PC-9 (cell line): ENCODE results near the gene CPTP.

Experiments
- EZH2 ChIP-seq: fragments of 200-600 bp; sonication (generic); IDR thresholded peaks from 2 replicates; pipeline ENCODE4 v1.8.0; 2017; ENCODE audit warnings: antibody characterized with exemption, low read depth
- TF ChIP-seq, protein P1 (sequence below): fragments of 200-600 bp; sonication (generic); conservative IDR thresholded peaks from 2 replicates; pipeline ENCODE4 v1.6.1; 2017; ENCODE audit warnings: mixed run types, antibody characterized with exemption, mild to moderate bottlenecking, moderate library complexity

DNA sequence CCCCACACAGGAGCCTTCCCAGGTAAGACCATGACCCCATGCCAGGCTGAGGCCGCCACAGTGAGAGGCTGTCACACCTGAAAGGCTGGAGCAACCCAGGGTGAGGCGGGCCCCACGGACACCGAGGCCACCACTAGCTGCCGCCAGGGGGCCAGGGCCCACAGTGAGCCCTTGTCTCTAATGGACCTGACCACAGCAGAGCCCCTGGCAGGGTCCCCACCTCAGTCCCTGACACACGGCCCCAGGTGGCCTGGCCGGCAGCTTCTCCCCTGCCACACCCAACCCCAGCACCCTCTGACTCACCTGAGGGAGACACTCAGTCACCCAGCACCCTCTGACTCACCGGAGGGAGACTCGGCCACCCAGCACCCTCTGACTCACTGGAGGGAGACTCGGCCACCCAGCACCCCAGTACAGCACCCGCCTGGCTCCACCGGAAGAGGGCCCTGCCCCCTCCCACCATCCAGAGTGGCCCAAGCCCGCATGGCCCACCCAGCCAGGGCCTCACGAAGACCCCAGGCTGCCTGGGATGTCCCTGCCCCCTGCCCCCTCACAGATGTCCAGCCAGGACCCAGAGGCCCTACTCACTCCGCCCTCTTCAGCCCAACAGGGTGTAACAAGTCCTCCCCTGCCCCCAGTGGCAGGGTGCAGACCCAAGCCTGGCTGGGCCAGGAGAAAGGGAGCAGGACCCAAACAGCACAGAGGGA is 20.2 kb downstream of the CPTP start:
- TF ChIP-seq, protein P1, sequence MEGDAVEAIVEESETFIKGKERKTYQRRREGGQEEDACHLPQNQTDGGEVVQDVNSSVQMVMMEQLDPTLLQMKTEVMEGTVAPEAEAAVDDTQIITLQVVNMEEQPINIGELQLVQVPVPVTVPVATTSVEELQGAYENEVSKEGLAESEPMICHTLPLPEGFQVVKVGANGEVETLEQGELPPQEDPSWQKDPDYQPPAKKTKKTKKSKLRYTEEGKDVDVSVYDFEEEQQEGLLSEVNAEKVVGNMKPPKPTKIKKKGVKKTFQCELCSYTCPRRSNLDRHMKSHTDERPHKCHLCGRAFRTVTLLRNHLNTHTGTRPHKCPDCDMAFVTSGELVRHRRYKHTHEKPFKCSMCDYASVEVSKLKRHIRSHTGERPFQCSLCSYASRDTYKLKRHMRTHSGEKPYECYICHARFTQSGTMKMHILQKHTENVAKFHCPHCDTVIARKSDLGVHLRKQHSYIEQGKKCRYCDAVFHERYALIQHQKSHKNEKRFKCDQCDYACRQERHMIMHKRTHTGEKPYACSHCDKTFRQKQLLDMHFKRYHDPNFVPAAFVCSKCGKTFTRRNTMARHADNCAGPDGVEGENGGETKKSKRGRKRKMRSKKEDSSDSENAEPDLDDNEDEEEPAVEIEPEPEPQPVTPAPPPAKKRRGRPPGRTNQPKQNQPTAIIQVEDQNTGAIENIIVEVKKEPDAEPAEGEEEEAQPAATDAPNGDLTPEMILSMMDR: peak; percentile 79
- no peak for TF ChIP-seq EZH2
